NCI-H2227 treated with DMSO at 0.1 percent for 48 hours (cell line): Measurements from ENCODE around the gene NAPA.

Source experiments
- DNase-seq: peaks from one replicate; lab custom pipeline; 2025; lab: John Stamatoyannopoulos, UW

Gene NAPA

DNA sequence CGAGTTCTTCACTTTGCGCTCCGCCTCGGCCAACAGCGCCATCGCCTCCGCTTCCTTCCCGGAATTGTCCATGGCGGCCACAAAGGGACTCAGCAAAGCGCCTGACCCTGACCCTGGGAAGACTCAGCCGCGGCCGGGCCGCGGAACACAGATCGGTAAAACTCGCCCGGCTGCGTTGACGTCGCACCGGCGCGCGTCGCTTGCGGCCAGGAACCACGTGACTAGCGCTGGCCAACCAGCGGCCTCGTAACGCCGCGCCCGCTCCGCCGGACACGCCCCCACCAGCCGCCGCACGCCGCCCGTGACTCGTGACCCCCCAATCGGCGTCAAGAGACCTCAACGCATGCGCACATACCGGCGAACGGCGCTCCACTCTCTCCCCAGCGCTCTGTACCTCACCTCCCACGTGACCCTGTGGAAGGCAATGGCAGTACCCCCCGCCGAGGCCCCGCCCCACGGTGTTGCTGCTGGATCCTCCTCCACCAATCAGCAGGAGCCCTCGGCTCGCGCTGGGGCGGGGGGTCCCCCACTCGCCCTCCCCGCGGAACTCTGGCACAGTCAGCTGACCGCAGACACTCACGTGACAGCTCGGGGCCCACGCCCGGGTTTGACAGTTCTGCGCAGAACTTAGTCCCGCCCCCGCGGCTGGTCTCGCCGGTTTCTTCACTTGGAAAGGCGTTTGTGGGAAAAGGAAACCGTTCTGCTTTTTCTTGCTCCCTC is at the start of gene NAPA:
Gene NAPA (minus strand): TSS at position 195 of the 720 bp plus-strand sequence. CDS start 123 bp downstream, at position 72.
- DNase-seq: peak; percentile 98

- no peak for DNase-seq
Observed at GRCh38 chr19:47564081-47564480, 49.2 kb upstream of the NAPA start.

GRCh38 chr19:47561440-47562057 is 46.7 kb upstream of the NAPA start:
- DNase-seq: no peak

GRCh38 chr19:47560999-47561398 is 46.1 kb upstream of the NAPA start:
- no peak for DNase-seq

DNA sequence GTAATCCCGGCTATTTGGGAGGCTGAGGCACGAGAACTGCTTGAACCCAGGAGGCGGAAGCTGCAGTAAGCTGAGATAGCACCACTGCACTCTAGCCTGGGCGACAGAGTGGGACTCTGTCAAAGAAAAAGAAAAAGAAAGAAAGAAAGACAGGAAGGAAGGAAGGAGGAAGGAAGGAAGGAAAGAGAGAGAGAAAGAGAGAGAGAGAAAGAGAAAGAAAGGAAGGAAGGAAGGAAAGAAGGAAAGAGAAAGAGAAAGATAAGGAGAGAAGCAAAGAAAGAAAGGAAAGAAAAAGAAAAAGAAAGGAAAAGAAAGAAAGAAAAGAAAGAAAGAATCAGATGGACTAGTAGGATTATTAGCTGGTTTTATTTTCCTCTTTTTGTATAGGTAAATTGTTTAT is 35.3 kb upstream of the NAPA start:
- DNase-seq: no peak

GRCh38 chr19:47549261-47549862 is 34.5 kb upstream of the NAPA start:
- no peak for DNase-seq

- no peak for DNase-seq
Observed at GRCh38 chr19:47547199-47547598, 32.3 kb upstream of the NAPA start.

GRCh38 chr19:47545061-47545948 is 30.4 kb upstream of the NAPA start:
- no peak for DNase-seq

DNA sequence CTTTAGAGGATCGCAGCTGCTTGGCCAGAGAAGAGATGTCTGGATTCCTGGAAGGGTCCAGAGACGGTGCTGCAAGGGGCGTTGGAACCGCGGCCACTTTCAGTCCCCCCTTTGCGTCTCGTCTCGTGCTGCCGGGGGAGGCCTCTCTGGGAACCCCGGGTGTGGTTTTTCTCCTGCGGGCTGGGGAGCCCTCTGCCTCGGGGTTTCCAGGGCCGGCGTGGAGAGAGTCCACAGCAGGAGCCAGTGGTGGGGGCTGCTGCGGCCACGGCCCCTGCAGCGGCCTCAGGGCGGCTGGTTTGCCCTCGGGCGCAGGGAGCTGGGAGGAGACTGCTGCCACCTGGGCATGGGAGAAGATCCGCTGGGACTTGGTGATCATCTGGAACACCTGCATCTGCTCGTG is 29.6 kb upstream of the NAPA start:
- no peak for DNase-seq

DNA sequence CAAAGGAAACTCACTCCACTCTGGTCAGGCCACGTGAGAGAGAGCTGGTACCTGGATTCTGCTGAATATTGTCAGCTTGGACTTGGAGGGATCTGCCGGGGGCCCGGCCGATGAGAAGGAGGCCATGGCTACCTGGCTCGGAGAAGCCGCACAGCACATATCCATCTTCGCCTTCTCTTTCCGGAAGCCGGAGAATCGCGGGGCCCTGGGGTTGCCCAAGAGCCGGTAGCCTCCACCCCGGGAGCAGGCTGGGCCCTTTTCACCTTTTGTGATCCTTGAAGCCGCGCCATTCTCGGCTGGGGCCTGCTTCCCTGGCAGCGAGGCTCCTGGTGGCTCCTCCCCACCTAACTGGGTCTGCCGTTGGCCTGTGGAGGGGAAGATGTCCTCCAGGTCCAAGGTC is 29.2 kb upstream of the NAPA start:
- no peak for DNase-seq

- no peak for DNase-seq
Observed at GRCh38 chr19:47542030-47542475, 27.2 kb upstream of the NAPA start.

GRCh38 chr19:47541518-47541917 is 26.7 kb upstream of the NAPA start:
- DNase-seq: no peak

- DNase-seq: no peak
Observed at GRCh38 chr19:47540748-47541147, 25.9 kb upstream of the NAPA start.

- no peak for DNase-seq
Observed at GRCh38 chr19:47539747-47540311, 25.0 kb upstream of the NAPA start.

DNA sequence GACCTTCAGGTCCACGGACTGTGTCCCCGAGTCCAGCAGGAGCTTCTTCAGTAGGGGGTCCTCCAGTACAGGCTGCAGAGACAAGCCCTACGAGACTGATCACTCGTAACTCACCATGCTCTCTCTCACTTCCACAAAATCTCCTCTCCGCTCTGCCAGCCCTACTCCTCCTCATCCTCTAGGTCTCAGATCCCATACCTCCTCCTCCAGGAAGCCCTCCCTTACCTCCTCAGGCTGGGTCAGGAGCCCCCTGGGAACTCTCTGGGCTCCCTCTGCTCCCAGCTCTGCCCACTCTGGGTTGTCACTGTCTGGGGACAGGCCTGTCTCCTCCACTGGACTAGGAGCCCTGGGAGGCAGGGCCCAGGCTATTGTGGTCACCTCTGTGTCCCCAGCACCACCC is 23.9 kb upstream of the NAPA start:
- no peak for DNase-seq

GRCh38 chr19:47537493-47537892 is 22.6 kb upstream of the NAPA start:
- DNase-seq: no peak

DNA sequence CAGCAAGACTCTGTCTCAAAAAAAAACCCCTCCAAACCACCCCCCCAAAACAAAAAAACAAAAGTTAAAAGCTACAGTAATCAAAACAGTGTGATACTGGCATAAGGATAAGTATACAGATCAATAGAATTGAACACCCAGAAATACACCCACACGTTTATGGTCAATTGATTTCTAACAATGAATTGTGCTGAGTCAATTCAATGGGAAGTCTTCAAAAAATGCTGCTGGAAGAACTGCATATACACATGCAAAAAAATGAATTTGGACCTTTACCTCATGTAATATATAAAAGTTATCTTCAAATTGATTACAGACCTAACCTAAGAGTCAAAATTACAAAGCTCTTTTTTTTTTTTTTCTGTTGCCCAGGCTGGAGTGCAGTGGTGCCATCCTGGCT is 19.8 kb upstream of the NAPA start:
- no peak for DNase-seq

GRCh38 chr19:47531640-47532387 is 17.0 kb upstream of the NAPA start:
- DNase-seq: no peak

DNA sequence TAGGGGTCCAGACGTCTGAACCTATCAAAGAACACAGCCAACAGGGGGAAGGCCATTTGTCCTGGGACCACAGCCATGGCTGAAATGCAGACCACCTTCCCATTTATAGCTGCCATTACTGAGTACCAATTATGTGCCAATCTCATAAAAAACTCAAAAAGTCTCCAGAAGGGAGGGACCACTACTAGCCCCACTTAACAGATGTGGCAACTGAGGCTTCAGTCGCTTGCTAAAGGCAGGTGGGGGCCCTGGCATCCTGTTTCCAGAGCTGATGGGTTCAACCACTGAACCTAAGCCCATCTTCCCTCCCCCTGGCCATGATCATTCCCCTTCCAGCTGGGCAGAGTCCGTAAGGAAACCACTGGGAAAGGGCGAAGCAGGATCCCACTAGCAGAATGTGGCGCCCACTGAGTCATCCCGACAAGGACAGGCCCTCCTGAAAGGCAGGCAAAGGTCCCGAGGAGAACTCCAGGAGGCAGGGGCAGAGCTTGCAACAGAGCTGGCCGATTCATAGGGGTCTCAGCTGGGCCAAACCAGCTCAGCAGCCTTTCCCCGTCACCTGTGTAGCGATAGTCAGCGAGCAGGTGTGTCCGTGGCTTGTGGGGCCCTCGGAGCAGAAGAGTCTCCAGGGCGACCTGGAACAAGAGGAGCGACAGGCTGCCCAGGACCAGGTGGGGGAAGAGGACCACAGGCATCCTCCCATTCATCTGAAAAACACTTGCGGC is 14.3 kb upstream of the NAPA start:
- no peak for DNase-seq

DNA sequence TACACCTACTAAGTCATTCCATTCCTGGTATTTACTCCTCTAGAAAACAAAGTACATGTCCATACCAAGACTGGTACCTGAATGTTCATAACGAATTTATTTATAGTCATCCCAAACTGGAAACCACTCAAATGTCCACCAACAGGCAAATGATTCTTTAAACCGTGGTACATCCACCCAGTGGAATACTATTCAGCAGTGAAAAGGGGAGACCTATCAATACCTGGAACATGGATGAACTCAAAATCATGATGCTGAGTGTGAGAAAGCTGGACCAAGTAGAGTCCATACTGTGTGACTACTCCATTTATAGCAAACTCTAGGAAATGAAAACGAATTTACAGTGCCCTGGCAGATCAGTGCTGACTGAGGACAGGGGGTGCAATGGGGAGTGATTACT is 11.9 kb upstream of the NAPA start:
- DNase-seq: no peak

- DNase-seq: no peak
Observed at GRCh38 chr19:47523473-47523872, 8.6 kb upstream of the NAPA start.
